ENCODE data around the gene MX1. TPM values are rescaled to one million over a fixed set of nuclear protein-coding genes. Genes with fewer than 3 reads are reported as not detected.

MX1 gene
- total RNA-seq, 1 experiment from 2014 or later: 2.0 TPM

DNA sequence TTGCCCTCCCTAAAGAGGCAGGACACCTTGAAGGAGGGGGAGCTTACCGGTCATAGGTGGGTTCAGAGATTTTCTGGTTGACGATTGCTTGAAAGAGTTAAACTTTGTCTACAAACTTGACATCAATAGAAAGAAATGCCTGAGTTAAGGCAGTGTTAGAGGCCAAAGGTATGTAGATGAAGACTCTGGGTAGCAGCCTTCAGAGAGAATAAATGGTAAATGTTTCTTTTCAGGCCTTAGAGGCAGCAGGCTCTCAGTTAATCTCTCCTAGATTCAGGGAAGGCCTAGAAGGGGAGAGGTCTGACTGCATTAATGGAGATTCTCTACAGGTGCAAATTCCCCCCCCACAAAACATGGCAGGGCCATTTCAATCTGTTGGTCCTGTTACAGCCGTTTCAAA, 27.7 kb downstream of the MX1 start:
- no peak overlapping the region for H3K4me3 ChIP-seq (replicated peaks in 1 of 2; ENCODE audit: low read depth in 1 of 2, low read length in 2 of 2)
- intact Hi-C loops (cut with micrococcal nuclease): no loop called here
- no peak overlapping the region for H3K27ac ChIP-seq (ENCODE audit: low read depth, low read length)
- H3K9ac ChIP-seq (ENCODE audit: low read length): no peak overlapping the region
- no peaks in the 10 kb centered on the region for H3K9me3 ChIP-seq (ENCODE audit: control insufficient read depth in 1 of 2, insufficient read depth in 1 of 2, low read depth in 1 of 2, low read length in 2 of 2)
- CTCF ChIA-PET: no interaction called here
- DNase-seq (ENCODE audit: low read depth, low spot score) (no peak), ATAC-seq (no peak)
- H3K36me3 ChIP-seq (ENCODE audit: control insufficient read depth in 1 of 2, insufficient read depth in 2 of 2, low read length in 2 of 2): no peaks in the 10 kb centered on the region
- TF ChIP-seq RAD21 (IDR thresholded peaks at IDR 0.05; ENCODE audit: low read depth) (no peak), FOSL1 (IDR thresholded peaks at IDR 0.05; ENCODE audit: low read depth) (no peak), SP1 (IDR thresholded peaks at IDR 0.05; ENCODE audit: low read depth) (no peak), POLR2A (IDR thresholded peaks at IDR 0.05; ENCODE audit: borderline replicate concordance, extremely low read depth, insufficient read depth, insufficient read length) (no peak), ZFX (IDR thresholded peaks at IDR 0.05) (no peak), YY1 (IDR thresholded peaks at IDR 0.05; ENCODE audit: extremely low read depth, insufficient replicate concordance, low read depth, low read length) (no peak), ATF3 (IDR thresholded peaks at IDR 0.05) (no peak), SRF (IDR thresholded peaks at IDR 0.05; ENCODE audit: low read depth) (no peak), CTCF (IDR thresholded peaks at IDR 0.05 in 2 of 3, conservative IDR thresholded peaks at IDR 0.05 in 1 of 3; ENCODE audit: borderline replicate concordance in 1 of 3, insufficient read depth in 1 of 3, low read depth in 2 of 3, low read length in 2 of 3) (no peak), ZNF274 (IDR thresholded peaks at IDR 0.05; ENCODE audit: low read depth, low read length) (no peak), EZH2 (IDR thresholded peaks at IDR 0.05) (no peak), ZBTB33 (IDR thresholded peaks at IDR 0.05; ENCODE audit: extremely low read depth, insufficient replicate concordance, low read length) (no peak), SIN3A (IDR thresholded peaks at IDR 0.05; ENCODE audit: low read depth) (no peak), ELF1 (IDR thresholded peaks at IDR 0.05; ENCODE audit: borderline replicate concordance, low read depth) (no peak), POLR2AphosphoS5 (IDR thresholded peaks at IDR 0.05; ENCODE audit: low read depth, low read length) (no peak), REST (IDR thresholded peaks at IDR 0.05; ENCODE audit: low read depth) (no peak), TCF7L2 (IDR thresholded peaks at IDR 0.05; ENCODE audit: borderline replicate concordance, extremely low read depth, insufficient read depth, insufficient read length) (no peak), JUND (IDR thresholded peaks at IDR 0.05) (no peak), EGR1 (IDR thresholded peaks at IDR 0.05; ENCODE audit: low read depth) (no peak)
- TF ChIP-seq, protein P1, sequence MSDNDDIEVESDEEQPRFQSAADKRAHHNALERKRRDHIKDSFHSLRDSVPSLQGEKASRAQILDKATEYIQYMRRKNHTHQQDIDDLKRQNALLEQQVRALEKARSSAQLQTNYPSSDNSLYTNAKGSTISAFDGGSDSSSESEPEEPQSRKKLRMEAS (IDR thresholded peaks at IDR 0.05): no peak
- no peaks in the 10 kb centered on the region for H3K4me1 ChIP-seq (ENCODE audit: control insufficient read depth in 1 of 2, insufficient read depth in 2 of 2, low read length in 2 of 2)
- no peaks in the 10 kb centered on the region for H3K27me3 ChIP-seq (ENCODE audit: insufficient read depth, low read length)
- no peak overlapping the region for H2AFZ ChIP-seq (ENCODE audit: low read depth, low read length, poor library complexity, severe bottlenecking)
- H3K9me2 ChIP-seq (ENCODE audit: insufficient read depth): no peaks in the 10 kb centered on the region
- no peak overlapping the region for H3K4me2 ChIP-seq (ENCODE audit: low read length)
- BruUV-seq (replicated peaks): no TSS peak
- POLR2A ChIA-PET: no interaction called here
- no peaks in the 10 kb centered on the region for H4K20me1 ChIP-seq (ENCODE audit: insufficient read depth)
- no peaks in the 10 kb centered on the region for H3K79me2 ChIP-seq (ENCODE audit: insufficient read depth, low read length)
- RAD21 ChIA-PET (ENCODE audit: low non-redundant PET in 1 of 2, low total read pairs in 2 of 2, uncharacterized antibody in 2 of 2, unreplicated experiment in 2 of 2): no interaction called here
